B cell (primary cell): ENCODE results near the gene PFDN6. TPM values are rescaled to one million over a fixed set of nuclear protein-coding genes. Genes with fewer than 3 reads are reported as not detected.
A peak's percentile ranks its signal among the peaks of the same experiment; 100 is the strongest.

Experiments used
- ATAC-seq: fragments of 200-7000 bp; cut with Tn5 transposase; one replicate; pipeline ENCODE4 v1.10.0; 2021; ENCODE audit warnings: low read depth, mild to moderate bottlenecking, moderate number of reproducible peaks, moderate library complexity
- CTCF ChIA-PET: fragments of 350-600 bp; sonication (Branson Sonifier 250); formaldehyde crosslinking; loops from one replicate; lab custom pipeline; 2021; ENCODE audit warnings: antibody characterized with exemption, inconsistent platforms; lab: Charles Lee
- POLR2A ChIA-PET: fragments of 350-600 bp; sonication (Branson Sonifier 250); formaldehyde crosslinking; loops from one replicate; lab custom pipeline; 2021; ENCODE audit warnings: antibody characterized with exemption; lab: Charles Lee
- DNase-seq: peaks from one replicate; pipeline ENCODE4 v3.0.0; 2013
- H2AFZ ChIP-seq: 2 replicates; pipeline ENCODE4 v1.6.1; 2012; ENCODE audit warnings: mild to moderate bottlenecking, low read depth, low read length; ENCODE audit not compliant: insufficient read depth, poor library complexity, severe bottlenecking
- H3K27ac ChIP-seq, 2 donors: 1 replicate in 1 of 2; 2 replicates in 1 of 2; pipeline ENCODE4 v1.5.1; 2012 to 2013; ENCODE audit warnings: low read length in 2 of 2, mild to moderate bottlenecking in 2 of 2, moderate library complexity in 1 of 2
- H3K27me3 ChIP-seq, 4 experiments: fragments of 200-600 bp in 1 of 4; sonication (generic) in 1 of 4; replicated peaks in 1 of 4; 1 replicate in 2 of 4; 2 replicates in 2 of 4; pipeline versions ENCODE4 v1.6.1 to v1.7.0; 2013 to 2016; ENCODE audit warnings: low read length in 3 of 4, mild to moderate bottlenecking in 2 of 4, mixed read lengths in 1 of 4, moderate library complexity in 1 of 4; ENCODE audit not compliant: insufficient read depth in 4 of 4, control insufficient read depth in 3 of 4; ENCODE audit errors: control extremely low read depth in 1 of 4
- H3K36me3 ChIP-seq, 2 experiments: replicated peaks in 1 of 2; 1 replicate in 1 of 2; 2 replicates in 1 of 2; pipeline versions ENCODE4 v1.6.1 to v1.7.1; 2013; ENCODE audit warnings: low read length in 1 of 2; ENCODE audit not compliant: insufficient read depth in 2 of 2, control insufficient read depth in 1 of 2; ENCODE audit errors: control extremely low read depth in 1 of 2, extremely low read depth in 1 of 2
- H3K4me1 ChIP-seq, 2 donors: fragments of 200-600 bp in 1 of 2; sonication (generic) in 1 of 2; 1 replicate in 1 of 2; 2 replicates in 1 of 2; pipeline versions ENCODE4 v1.5.1 to v1.6.1; 2013 to 2017; ENCODE audit warnings: low read length in 2 of 2; ENCODE audit not compliant: control insufficient read depth in 2 of 2, insufficient read depth in 2 of 2
- H3K4me2 ChIP-seq: replicated peaks from 2 replicates; pipeline ENCODE3; 2012; ENCODE audit warnings: mild to moderate bottlenecking, low read depth, low read length; ENCODE audit not compliant: poor library complexity, severe bottlenecking
- H3K4me3 ChIP-seq, 5 experiments: fragments of 200-600 bp in 1 of 5; sonication (generic) in 1 of 5; 1 replicate in 3 of 5; 2 replicates in 2 of 5; pipeline versions ENCODE4 v1.5.1 to v1.7.0; 2011 to 2016; ENCODE audit warnings: low read length in 4 of 5, mild to moderate bottlenecking in 4 of 5, low read depth in 2 of 5, control low read depth in 1 of 5, moderate library complexity in 1 of 5; ENCODE audit not compliant: insufficient read depth in 1 of 5; ENCODE audit errors: control extremely low read depth in 1 of 5, extremely low read depth in 1 of 5
- H3K79me2 ChIP-seq: fragments of 200-600 bp; sonication (generic); one replicate; pipeline ENCODE4 v1.6.0; 2016; ENCODE audit warnings: low read length; ENCODE audit not compliant: control insufficient read depth, insufficient read depth
- H3K9ac ChIP-seq: fragments of 200-600 bp; sonication (generic); 2 replicates; pipeline ENCODE4 v1.6.1; 2017; ENCODE audit warnings: mild to moderate bottlenecking, low read length, moderate library complexity
- H3K9me3 ChIP-seq, 3 donors: one replicate each; pipeline versions ENCODE4 v1.6.1 to v1.7.1; 2013; ENCODE audit warnings: low read length in 2 of 3; ENCODE audit not compliant: control insufficient read depth in 2 of 3, insufficient read depth in 1 of 3; ENCODE audit errors: control extremely low read depth in 1 of 3
- H4K20me1 ChIP-seq: 2 replicates; pipeline ENCODE4 v1.6.0; 2012; ENCODE audit warnings: mild to moderate bottlenecking, low read length; ENCODE audit not compliant: insufficient read depth, control insufficient read depth, poor library complexity, severe bottlenecking
- H3K27ac Mint-ChIP-seq: one replicate; pipeline ENCODE4 v1.8.0; 2021; ENCODE audit warnings: mixed read lengths
- H3K27me3 Mint-ChIP-seq: one replicate; pipeline ENCODE4 v1.8.0; 2021; ENCODE audit warnings: mixed read lengths
- H3K4me1 Mint-ChIP-seq: one replicate; pipeline ENCODE4 v1.8.0; 2021; ENCODE audit warnings: mixed read lengths
- H3K4me3 Mint-ChIP-seq: one replicate; pipeline ENCODE4 v1.8.0; 2021; ENCODE audit warnings: mixed read lengths
- H3K9me3 Mint-ChIP-seq: one replicate; pipeline ENCODE4 v1.8.0; 2022; ENCODE audit warnings: mixed read lengths; ENCODE audit not compliant: insufficient read depth
- EZH2 ChIP-seq: IDR thresholded peaks from 2 replicates; pipeline ENCODE4 v1.6.1; 2012; ENCODE audit warnings: borderline replicate concordance, low read depth, mild to moderate bottlenecking, moderate library complexity, low read length; ENCODE audit not compliant: insufficient read depth, poor library complexity, severe bottlenecking
- WGBS: methylation state at CpG from one replicate; pipeline ENCODE4 v1.1.5; 2013; ENCODE audit warnings: missing lambda C conversion rate; ENCODE audit not compliant: insufficient coverage; 5-methylcytosine and 5-hydroxymethylcytosine counted together
- intact Hi-C: fragments of 100-400 bp; cut with micrococcal nuclease; formaldehyde crosslinking; loops from one replicate; pipeline ENCODE4 v1.10.0; 2022
- polyA plus RNA-seq: library from polyadenylated mRNA; depleted of rRNA; stranded (reverse); fragments of >200 nt; gene quantifications from 2 replicates; pipeline ENCODE4 v1.2.3, GENCODE V29; 2012
- total RNA-seq, 2 donors: library from RNA; stranded (reverse); fragments of 120-200 nt in 1 of 2; gene quantifications; 1 replicate in 1 of 2; 2 replicates in 1 of 2; pipeline versions ENCODE4 v1.2.3 to v1.2.4, GENCODE V29; 2013 to 2022
- TF ChIP-seq, protein P1 (sequence below): fragments of 200-600 bp; IDR thresholded peaks from one replicate; pipeline ENCODE4 v1.8.0; 2022; ENCODE audit warnings: antibody characterized with exemption, mild to moderate bottlenecking

The PFDN6 gene
- total and polyA plus RNA-seq, 2 donors (not counting 1 experiment from before 2014, with no cell fraction given) = 33.2 to 51.1 TPM

DNA sequence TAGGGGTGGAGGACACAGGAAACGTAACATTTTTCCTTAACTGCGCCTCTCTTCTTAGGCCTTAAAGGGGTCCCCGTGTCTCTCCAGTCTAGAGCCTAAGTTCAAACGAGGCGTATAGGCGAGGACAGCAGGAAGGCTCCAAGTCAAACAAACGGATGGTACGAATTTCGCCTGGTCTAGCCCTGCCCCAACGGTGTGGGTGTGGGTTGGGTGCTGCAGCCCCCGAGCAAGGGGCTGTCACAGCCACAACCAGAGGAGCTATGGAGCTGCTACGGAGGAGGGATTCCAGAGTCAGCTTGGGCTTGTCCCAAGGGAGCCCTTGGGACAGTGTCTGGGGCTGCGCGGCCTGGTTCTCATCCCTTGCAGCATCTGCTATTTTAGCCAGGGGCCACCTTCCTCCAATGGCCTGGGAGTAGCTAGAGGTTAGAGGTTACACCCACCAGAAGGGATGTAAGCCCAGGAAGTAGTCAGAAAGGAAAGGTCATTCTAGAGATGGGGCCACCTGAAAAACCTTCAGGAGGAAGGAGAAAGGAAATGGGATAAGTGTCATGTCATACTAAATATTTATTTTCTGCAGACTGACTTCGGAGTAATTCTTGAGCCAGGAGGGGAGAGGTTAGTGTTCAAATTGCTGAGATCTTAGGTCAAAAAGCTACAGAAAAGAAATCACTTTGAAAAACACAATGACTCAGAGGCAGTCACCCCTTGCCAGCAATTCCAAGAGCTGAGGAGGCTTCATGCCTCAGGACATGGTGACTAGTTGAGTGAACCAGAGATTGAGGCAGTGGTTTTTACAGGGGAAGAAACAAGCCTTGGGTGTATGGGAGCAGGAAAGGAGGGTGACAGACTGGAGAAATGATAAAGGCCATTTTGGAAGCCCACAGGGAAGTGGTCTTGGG lies 39.4 kb upstream of the PFDN6 start:
- no peak for ATAC-seq
- Histone ChIP-seq H4K20me1 (no peaks in the 10 kb centered on the region), H3K27me3 (peaks cover 0 to 4% (median 0%) of the 10 kb centered on the region in 4 experiments), H3K4me3 (peak overlapping the region; percentile 63 to 84 (median 75)), H3K36me3 (peaks cover 0 to 9% of the 10 kb centered on the region in 2 experiments), H2AFZ (peak overlapping the region; percentile 87), H3K9ac (peak overlapping the region; percentile 76), H3K9me3 (no peaks in the 10 kb centered on the region), H3K4me2 (peak overlapping the region; percentile 98), H3K27ac (peak overlapping the region; percentile 75 to 88), H3K79me2 (peaks cover 9% of the 10 kb centered on the region), H3K4me1 (peaks cover 12 to 24% of the 10 kb centered on the region in 2 donors)
- Mint-ChIP-seq H3K9me3 (no peaks in the 10 kb centered on the region), H3K4me3 (peak overlapping the region; percentile 97), H3K27me3 (peaks cover 4% of the 10 kb centered on the region), H3K4me1 (peaks cover 31% of the 10 kb centered on the region), H3K27ac (peak overlapping the region; percentile 97)
- intact Hi-C loops = loop anchor here (1.0 to 10.0 kb wide), 10 partner anchors 21 to 355 kb away; partner anchors contain the start of genes HLA-DMB, HSD17B8, KIFC1 and PFDN6
- CTCF ChIA-PET = interaction anchor here (0.6 to 6.0 kb wide), 18 partner anchors 8 to 305 kb away, joined by 3 to 80 read pairs (median 8); partner anchors contain the start of genes B3GALT4, PFDN6, RPS18 and VPS52
- POLR2A ChIA-PET = interaction anchor here (0.6 to 1.8 kb wide), 8 partner anchors 22 to 405 kb away, joined by 3 to 13 read pairs (median 4); partner anchors contain the start of genes B3GALT4, RING1, RPS18 and VPS52
- no peak for DNase-seq
- WGBS = 22% methylated on average over 14 of the region's 15 CpGs
- TF ChIP-seq, protein P1, sequence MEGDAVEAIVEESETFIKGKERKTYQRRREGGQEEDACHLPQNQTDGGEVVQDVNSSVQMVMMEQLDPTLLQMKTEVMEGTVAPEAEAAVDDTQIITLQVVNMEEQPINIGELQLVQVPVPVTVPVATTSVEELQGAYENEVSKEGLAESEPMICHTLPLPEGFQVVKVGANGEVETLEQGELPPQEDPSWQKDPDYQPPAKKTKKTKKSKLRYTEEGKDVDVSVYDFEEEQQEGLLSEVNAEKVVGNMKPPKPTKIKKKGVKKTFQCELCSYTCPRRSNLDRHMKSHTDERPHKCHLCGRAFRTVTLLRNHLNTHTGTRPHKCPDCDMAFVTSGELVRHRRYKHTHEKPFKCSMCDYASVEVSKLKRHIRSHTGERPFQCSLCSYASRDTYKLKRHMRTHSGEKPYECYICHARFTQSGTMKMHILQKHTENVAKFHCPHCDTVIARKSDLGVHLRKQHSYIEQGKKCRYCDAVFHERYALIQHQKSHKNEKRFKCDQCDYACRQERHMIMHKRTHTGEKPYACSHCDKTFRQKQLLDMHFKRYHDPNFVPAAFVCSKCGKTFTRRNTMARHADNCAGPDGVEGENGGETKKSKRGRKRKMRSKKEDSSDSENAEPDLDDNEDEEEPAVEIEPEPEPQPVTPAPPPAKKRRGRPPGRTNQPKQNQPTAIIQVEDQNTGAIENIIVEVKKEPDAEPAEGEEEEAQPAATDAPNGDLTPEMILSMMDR = no peak
- TF ChIP-seq EZH2 = no peak
